HepG2 (cell line): ENCODE measurements around the gene TM2D3. TPM values are rescaled to one million over a fixed set of nuclear protein-coding genes. Genes with fewer than 3 reads are reported as not detected.
A peak's percentile ranks its signal among the peaks of the same experiment; 100 is the strongest.

Experiments used
- BRD4 ChIP-seq: sonication (generic); formaldehyde crosslinking; IDR thresholded peaks from 2 replicates; pipeline ENCODE4 v1.4.0; 2020; ENCODE audit warnings: missing genetic modification reagents
- GTF2F1 ChIP-seq: fragments of 150-350 bp; IDR thresholded peaks from 2 replicates; pipeline ENCODE4 v1.6.1; 2014; ENCODE audit warnings: low read length
- IKZF4 ChIP-seq: sonication (generic); formaldehyde crosslinking; IDR thresholded peaks from 2 replicates; pipeline ENCODE4 v1.5.1; 2020; ENCODE audit warnings: borderline replicate concordance, mild to moderate bottlenecking, low read depth, missing genetic modification reagents; ENCODE audit errors: not compliant biosample characterization
- MEIS2 ChIP-seq: sonication (generic); formaldehyde crosslinking; IDR thresholded peaks from 2 replicates; pipeline ENCODE4 v1.9.0; 2021; ENCODE audit warnings: mild to moderate bottlenecking, missing genetic modification reagents
- MTF1 ChIP-seq: sonication (generic); formaldehyde crosslinking; IDR thresholded peaks from 2 replicates; pipeline ENCODE4 v1.5.0; 2020; ENCODE audit warnings: missing genetic modification reagents
- PCBP1 ChIP-seq: fragments of 200-400 bp; formaldehyde crosslinking; IDR thresholded peaks from 2 replicates; pipeline ENCODE4 v1.6.1; 2017; ENCODE audit warnings: mild to moderate bottlenecking, low read depth, low read length, borderline replicate concordance
- PCBP2 ChIP-seq: fragments of 200-400 bp; formaldehyde crosslinking; optimal IDR thresholded peaks from 2 replicates; pipeline ENCODE3; 2018; ENCODE audit warnings: low read length, low read depth; ENCODE audit not compliant: poor library complexity, severe bottlenecking
- SOX5 ChIP-seq: IDR thresholded peaks from 2 replicates; pipeline ENCODE4 v1.6.1; 2016; ENCODE audit warnings: borderline replicate concordance
- ZKSCAN5 ChIP-seq: sonication (generic); formaldehyde crosslinking; IDR thresholded peaks from 2 replicates; pipeline ENCODE4 v1.5.1; 2020; ENCODE audit warnings: mild to moderate bottlenecking, missing genetic modification reagents
- ZNF558 ChIP-seq: sonication (generic); formaldehyde crosslinking; IDR thresholded peaks from 2 replicates; pipeline ENCODE4 v1.9.0; 2022; ENCODE audit warnings: mild to moderate bottlenecking, missing genetic modification reagents, borderline replicate concordance
- polyA plus RNA-seq, 8 experiments: library from polyadenylated mRNA; depleted of rRNA in 3 of 8; stranded (reverse) in 7 of 8; unstranded in 1 of 8; fragments of >200 nt; fragmentation: Illumina TruSeq in 4 of 8; extraction: Trizol in 4 of 8; gene quantifications; 2 replicates each; pipeline versions ENCODE4 v1.2.1 to v1.2.3, GENCODE V29; 2011 to 2016; ENCODE audit warnings: low read depth in 4 of 8, missing spikeins in 1 of 8, mixed read lengths in 1 of 8; ENCODE audit not compliant: insufficient read depth in 1 of 8
- total RNA-seq, 5 experiments: library from RNA; depleted of rRNA; stranded (reverse); fragments of >200 nt; fragmentation: Illumina TruSeq; extraction: Trizol; gene quantifications; 2 replicates each; pipeline ENCODE4 v1.2.3, GENCODE V29; 2016; ENCODE audit warnings: low read depth in 1 of 5
- TF ChIP-seq, protein P1 (sequence below), 2 experiments: fragments of 450-650 bp in 1 of 2; sonication (generic) in 1 of 2; formaldehyde crosslinking in 1 of 2; IDR thresholded peaks; 2 replicates each; pipeline versions ENCODE4 v1.6.1 to v1.8.0; 2016 to 2022; ENCODE audit warnings: antibody characterized with exemption in 1 of 2, mild to moderate bottlenecking in 1 of 2, missing genetic modification reagents in 1 of 2
- TF ChIP-seq, protein P2 (sequence below), 2 experiments: fragments of 450-650 bp in 1 of 2; sonication (generic) in 1 of 2; formaldehyde crosslinking; IDR thresholded peaks; 2 replicates each; pipeline versions ENCODE4 v1.5.0 to v1.8.0; 2020 to 2022; ENCODE audit warnings: mild to moderate bottlenecking in 1 of 2, missing genetic modification reagents in 1 of 2
- TF ChIP-seq, protein P3 (sequence below): sonication (generic); formaldehyde crosslinking; IDR thresholded peaks from 2 replicates; pipeline ENCODE4 v1.5.1; 2020; ENCODE audit warnings: mild to moderate bottlenecking, missing genetic modification reagents
- TF ChIP-seq, protein P4 (sequence below): sonication (generic); formaldehyde crosslinking; IDR thresholded peaks from 2 replicates; pipeline ENCODE4 v1.4.0; 2020; ENCODE audit warnings: missing genetic modification reagents

Gene TM2D3
- total and polyA plus RNA-seq, 2 of the 13 experiments (the other 11 are each of a cell fraction or from before 2014, with no cell fraction given) = 31.1 to 72.7 TPM

DNA sequence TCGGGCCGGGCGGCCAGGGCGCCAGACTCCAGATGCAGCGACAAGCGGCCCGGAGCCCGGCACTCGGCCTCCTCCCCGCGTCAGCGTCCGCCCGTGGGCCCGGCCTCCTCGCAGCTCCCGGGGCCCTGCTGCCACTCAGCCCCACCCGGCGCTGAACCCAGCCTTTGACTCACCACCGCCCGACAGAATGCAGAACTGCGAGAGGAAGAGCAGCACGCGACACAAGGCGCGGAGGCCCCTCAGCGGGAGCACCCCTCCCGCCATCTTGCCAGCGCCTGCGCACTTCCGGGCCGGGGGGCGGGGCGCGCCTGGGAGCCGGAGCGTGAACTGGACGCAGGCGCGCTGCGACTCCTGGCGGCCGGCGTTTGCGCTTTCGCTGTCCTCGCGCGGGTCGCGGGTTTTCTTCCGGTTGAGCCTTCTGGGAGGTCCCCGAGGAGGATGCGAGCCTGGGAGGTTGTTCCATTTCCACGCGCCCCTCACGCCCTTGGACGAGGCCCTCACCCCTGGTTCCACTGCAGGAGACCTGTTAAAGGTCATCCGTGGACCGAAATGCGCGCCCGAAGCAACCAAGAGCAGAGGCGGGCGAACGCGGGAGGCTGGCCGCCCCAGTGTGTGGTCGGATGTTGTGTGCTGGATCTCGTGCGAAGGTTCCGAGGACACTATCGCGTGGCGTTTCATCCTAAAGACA is at the start of gene TM2D3 (continued):
- TF ChIP-seq, protein P1, sequence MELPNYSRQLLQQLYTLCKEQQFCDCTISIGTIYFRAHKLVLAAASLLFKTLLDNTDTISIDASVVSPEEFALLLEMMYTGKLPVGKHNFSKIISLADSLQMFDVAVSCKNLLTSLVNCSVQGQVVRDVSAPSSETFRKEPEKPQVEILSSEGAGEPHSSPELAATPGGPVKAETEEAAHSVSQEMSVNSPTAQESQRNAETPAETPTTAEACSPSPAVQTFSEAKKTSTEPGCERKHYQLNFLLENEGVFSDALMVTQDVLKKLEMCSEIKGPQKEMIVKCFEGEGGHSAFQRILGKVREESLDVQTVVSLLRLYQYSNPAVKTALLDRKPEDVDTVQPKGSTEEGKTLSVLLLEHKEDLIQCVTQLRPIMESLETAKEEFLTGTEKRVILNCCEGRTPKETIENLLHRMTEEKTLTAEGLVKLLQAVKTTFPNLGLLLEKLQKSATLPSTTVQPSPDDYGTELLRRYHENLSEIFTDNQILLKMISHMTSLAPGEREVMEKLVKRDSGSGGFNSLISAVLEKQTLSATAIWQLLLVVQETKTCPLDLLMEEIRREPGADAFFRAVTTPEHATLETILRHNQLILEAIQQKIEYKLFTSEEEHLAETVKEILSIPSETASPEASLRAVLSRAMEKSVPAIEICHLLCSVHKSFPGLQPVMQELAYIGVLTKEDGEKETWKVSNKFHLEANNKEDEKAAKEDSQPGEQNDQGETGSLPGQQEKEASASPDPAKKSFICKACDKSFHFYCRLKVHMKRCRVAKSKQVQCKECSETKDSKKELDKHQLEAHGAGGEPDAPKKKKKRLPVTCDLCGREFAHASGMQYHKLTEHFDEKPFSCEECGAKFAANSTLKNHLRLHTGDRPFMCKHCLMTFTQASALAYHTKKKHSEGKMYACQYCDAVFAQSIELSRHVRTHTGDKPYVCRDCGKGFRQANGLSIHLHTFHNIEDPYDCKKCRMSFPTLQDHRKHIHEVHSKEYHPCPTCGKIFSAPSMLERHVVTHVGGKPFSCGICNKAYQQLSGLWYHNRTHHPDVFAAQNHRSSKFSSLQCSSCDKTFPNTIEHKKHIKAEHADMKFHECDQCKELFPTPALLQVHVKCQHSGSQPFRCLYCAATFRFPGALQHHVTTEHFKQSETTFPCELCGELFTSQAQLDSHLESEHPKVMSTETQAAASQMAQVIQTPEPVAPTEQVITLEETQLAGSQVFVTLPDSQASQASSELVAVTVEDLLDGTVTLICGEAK (IDR thresholded peaks at IDR 0.05) = no peak
- TF ChIP-seq, protein P1 (CRISPR knock-in tag; IDR thresholded peaks at IDR 0.05) = peak; percentile 75; the same call in 1 of the 2 replicates
- peak; percentile 17 for TF ChIP-seq IKZF4 (CRISPR knock-in tag)
- TF ChIP-seq PCBP1 = no peak
- TF ChIP-seq MTF1 = no peak
- TF ChIP-seq SOX5 (CRISPR knock-in tag) = peak; percentile 23; the same call in 1 of the 2 replicates
- no peak for TF ChIP-seq PCBP2
- TF ChIP-seq, protein P2, sequence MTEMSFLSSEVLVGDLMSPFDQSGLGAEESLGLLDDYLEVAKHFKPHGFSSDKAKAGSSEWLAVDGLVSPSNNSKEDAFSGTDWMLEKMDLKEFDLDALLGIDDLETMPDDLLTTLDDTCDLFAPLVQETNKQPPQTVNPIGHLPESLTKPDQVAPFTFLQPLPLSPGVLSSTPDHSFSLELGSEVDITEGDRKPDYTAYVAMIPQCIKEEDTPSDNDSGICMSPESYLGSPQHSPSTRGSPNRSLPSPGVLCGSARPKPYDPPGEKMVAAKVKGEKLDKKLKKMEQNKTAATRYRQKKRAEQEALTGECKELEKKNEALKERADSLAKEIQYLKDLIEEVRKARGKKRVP (CRISPR knock-in tag; IDR thresholded peaks at IDR 0.05) = peak in 1 of 2 experiments; percentile 36; a peak in 2 of 4 replicates
- peak; percentile 90 for TF ChIP-seq MEIS2 (CRISPR knock-in tag)
- TF ChIP-seq, protein P3, sequence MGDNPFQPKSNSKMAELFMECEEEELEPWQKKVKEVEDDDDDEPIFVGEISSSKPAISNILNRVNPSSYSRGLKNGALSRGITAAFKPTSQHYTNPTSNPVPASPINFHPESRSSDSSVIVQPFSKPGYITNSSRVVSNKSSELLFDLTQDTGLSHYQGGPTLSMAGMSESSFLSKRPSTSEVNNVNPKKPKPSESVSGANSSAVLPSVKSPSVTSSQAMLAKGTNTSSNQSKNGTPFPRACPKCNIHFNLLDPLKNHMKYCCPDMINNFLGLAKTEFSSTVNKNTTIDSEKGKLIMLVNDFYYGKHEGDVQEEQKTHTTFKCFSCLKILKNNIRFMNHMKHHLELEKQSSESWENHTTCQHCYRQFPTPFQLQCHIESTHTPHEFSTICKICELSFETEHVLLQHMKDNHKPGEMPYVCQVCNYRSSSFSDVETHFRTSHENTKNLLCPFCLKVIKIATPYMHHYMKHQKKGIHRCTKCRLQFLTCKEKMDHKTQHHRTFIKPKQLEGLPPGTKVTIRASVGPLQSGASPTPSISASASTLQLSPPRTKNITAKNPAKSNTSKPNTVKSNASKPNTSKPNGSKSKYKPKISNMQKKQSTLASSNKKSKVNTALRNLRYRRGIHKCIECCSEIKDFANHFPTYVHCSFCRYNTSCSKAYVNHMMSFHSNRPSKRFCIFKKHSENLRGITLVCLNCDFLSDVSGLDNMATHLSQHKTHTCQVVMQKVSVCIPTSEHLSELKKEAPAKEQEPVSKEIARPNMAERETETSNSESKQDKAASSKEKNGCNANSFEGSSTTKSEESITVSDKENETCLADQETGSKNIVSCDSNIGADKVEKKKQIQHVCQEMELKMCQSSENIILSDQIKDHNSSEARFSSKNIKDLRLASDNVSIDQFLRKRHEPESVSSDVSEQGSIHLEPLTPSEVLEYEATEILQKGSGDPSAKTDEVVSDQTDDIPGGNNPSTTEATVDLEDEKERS (CRISPR knock-in tag) = no peak; the same call in 1 of the 2 replicates
- peak; percentile 79 for TF ChIP-seq BRD4 (CRISPR knock-in tag)
- peak; percentile 88; the same call in 1 of the 2 replicates for TF ChIP-seq ZNF558 (CRISPR knock-in tag)
- no peak for TF ChIP-seq ZKSCAN5 (CRISPR knock-in tag)
- no peak for TF ChIP-seq GTF2F1
- TF ChIP-seq, protein P4, sequence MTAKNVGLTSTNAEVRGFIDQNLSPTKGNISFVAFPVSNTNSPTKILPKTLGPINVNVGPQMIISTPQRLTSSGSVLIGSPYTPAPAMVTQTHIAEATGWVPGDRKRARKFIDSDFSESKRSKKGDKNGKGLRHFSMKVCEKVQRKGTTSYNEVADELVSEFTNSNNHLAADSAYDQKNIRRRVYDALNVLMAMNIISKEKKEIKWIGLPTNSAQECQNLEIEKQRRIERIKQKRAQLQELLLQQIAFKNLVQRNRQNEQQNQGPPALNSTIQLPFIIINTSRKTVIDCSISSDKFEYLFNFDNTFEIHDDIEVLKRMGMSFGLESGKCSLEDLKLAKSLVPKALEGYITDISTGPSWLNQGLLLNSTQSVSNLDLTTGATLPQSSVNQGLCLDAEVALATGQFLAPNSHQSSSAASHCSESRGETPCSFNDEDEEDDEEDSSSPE (CRISPR knock-in tag) = peak; percentile 91
